Epithelial cell of proximal tubule (primary cell): ENCODE measurements around the gene SP8. TPM values are rescaled to one million over a fixed set of nuclear protein-coding genes. Genes with fewer than 3 reads are reported as not detected.

Source experiments
- DNase-seq: peaks from one replicate; pipeline ENCODE4 v3.0.0-alpha.2; 2011; ENCODE audit warnings: low read depth
- H3K4me3 ChIP-seq: 2 replicates; pipeline ENCODE4 v1.5.1; 2011; ENCODE audit warnings: low read depth, mild to moderate bottlenecking, low read length
- total RNA-seq: library from RNA; depleted of rRNA; stranded (reverse); fragments of >200 nt; gene quantifications from 2 replicates; pipeline ENCODE4 v1.2.3, GENCODE V29; 2015
- TF ChIP-seq, protein P1 (sequence below): conservative IDR thresholded peaks from 2 replicates; pipeline ENCODE4 v1.5.1; 2012; ENCODE audit warnings: low read depth, mild to moderate bottlenecking, low read length

Gene SP8
- total RNA-seq, 1 donor from 2014 or later = not detected

DNA sequence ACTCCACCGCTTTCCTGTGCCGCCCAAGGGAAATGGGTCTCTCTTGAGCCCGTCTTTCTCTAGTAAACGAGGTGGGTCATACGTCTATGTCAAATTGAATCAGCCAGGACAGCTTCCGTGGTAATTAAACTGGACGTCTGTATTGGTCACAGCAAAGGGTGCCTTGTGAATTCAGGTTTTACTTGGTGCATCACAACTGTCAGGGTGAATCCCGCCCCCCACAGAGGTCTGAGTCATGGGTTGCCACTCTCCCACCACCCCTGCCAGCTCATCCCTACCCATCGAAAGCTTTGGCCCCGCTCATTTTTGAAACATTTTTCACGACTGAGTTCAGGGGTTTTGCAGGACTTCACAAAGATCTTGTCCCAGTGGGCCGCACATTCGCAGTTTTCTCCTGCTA lies 8.0 kb upstream of the SP8 start:
- no peak overlapping the region for H3K4me3 ChIP-seq
- DNase-seq = no peak
- TF ChIP-seq, protein P1, sequence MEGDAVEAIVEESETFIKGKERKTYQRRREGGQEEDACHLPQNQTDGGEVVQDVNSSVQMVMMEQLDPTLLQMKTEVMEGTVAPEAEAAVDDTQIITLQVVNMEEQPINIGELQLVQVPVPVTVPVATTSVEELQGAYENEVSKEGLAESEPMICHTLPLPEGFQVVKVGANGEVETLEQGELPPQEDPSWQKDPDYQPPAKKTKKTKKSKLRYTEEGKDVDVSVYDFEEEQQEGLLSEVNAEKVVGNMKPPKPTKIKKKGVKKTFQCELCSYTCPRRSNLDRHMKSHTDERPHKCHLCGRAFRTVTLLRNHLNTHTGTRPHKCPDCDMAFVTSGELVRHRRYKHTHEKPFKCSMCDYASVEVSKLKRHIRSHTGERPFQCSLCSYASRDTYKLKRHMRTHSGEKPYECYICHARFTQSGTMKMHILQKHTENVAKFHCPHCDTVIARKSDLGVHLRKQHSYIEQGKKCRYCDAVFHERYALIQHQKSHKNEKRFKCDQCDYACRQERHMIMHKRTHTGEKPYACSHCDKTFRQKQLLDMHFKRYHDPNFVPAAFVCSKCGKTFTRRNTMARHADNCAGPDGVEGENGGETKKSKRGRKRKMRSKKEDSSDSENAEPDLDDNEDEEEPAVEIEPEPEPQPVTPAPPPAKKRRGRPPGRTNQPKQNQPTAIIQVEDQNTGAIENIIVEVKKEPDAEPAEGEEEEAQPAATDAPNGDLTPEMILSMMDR = no peak

DNA sequence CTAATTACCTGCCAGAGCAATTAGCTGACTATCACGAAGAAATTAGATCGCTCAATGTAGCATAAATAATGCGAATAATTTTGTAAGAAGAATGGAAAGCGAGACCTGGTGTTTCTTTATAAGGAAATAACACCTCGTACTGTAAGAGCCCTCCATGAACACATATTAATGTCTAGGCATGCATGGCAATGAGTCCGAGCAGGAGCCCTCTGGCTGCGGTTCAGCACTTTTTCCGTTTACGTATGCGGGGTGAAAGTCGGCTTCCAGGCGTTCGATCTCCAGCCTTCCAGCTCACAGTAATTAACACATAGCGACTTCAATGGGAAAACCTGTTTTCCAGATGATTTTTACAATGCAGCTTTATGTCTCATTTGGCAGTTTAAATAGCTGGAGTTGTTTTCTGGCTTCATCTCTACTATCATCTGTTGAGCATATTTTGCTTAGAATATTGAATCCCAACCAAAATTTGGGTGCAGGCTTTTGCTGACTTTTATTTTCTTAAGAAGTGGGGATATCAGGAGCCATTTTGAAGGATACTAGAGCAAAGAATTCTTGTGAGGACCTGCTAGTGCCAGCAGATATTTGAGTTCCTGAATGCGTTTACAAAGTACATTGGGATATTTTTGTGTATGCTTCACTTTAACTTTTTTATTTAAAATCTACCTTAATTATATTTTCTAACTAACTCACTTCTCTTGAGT lies 7.2 kb upstream of the SP8 start:
- no peak for DNase-seq
- TF ChIP-seq, protein P1 = no peak

DNA sequence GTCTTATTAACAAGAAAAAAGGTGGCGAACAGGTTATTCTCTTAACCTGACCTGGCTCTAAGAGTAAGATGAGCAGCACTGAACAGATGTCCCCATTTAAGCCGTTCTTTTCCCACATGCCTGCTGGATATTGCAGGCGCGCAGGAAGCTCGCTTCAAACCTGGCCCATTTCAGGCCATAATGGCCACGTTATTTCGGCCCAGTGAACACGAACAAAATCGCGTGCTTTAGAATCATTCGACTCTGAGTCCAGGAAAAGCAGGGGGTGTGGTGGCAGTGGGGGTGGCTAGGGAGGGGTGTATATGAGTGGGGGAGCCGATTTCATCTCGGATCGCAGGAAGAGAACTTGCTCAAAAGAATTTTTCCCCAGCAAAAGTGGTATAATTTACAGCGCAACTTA lies 6.6 kb upstream of the SP8 start:
- DNase-seq = no peak
- TF ChIP-seq, protein P1 = no peak
- H3K4me3 ChIP-seq = no peak overlapping the region

More for the DNA sequence above, 7.2 kb upstream of the SP8 start:
- no peak overlapping the region for H3K4me3 ChIP-seq

DNA sequence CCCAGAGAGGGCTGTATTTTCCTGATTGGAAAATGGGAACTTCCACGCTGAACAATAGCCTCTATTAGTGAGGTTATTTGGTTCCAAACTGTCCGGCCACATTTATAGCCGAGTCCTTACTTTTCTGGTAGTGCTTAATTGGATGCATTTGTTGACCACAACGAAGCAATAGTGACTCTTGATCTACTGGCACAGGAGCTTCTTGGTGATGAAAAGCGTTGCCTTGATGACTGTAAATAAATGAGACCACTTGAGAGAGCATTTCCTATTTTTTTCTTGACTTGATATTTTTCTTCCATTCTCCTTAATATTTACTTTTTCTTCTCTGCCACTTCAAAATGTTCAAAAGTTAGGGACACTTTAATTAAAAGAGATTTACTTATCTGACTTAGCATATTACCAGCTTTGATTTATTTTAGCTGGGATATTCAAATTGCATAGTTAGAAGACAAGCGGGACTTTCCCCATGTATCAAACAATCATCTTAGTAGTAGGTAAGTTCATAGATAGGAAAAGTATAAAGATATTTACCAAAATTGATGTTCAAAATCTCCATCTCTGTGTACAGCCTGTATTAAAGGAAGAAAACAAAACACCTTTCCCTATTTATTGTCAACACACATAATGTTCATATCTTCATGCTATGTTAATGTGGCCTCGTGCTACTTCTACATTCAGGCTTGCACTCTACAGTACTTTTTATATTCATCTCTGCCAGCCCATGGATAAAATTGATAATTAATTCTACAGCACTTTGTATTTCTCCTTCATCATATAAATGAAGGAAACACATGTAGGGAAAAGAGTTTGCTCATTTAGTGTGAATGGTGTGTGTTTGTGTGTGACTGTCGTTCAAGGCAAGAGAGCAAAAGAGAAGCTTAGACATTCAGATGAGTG lies 5.1 kb upstream of the SP8 start:
- H3K4me3 ChIP-seq = no peak overlapping the region
- DNase-seq = no peak
- TF ChIP-seq, protein P1 = no peak

DNA sequence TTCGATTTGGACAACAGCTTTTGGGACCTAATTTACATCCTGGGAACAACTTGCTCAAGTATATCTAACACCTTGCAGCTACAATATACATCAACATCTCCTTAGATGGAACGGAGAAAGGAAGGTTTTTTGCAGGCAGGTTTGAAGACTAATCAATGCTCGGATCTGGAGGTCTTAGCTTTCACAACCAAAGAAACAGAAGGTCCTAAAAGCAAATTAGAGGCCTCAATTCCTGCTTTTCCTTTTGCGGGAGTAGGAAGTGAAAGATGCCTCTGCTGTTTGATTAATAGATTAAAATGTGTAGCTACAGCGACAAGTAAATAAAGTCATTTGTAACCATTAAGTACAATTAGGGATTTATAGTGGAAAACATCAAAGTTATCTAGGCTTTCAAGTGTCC lies 3.7 kb upstream of the SP8 start:
- no peak overlapping the region for H3K4me3 ChIP-seq
- DNase-seq = no peak
- TF ChIP-seq, protein P1 = no peak

DNA sequence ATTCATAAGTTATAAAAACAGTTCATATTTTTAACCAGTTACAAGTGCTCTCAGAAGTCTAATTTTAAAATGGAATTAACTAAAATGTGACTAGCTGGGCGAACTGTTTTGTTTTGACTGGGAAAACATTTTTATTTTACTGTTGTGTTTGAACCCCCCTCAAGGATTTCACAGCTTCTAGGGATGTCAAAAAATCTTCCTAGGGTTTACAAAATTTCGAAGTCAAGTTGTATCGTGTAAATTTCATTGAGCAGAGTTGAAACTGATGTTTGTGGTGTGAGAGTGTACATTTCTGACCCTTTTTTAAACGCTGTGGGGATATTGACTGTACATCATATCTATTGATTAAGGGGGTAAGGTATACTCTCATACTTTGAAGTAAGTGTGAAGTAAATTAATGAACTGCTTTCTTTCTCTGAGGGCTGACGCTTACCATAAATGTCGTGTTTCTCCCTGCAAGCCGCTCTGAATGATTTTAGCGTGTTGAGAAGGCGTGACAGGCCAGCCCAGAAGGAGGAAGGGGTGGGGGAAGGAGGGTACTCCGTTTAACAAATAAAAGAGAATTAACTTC lies 1.8 kb upstream of the SP8 start:
- DNase-seq = no peak
- TF ChIP-seq, protein P1 = no peak
- H3K4me3 ChIP-seq = no peak overlapping the region
